GM21825 (cell line): ENCODE measurements around the gene PTPRH.
"Not testable (repeated sequence)": the region's sequence is repeated elsewhere in the genome, so short reads cannot be mapped to it uniquely, and the experiment has no call there.

Experiments
- ATAC-seq: cut with Tn5 transposase; IDR thresholded peaks from one replicate; pipeline ENCODE4 v1.9.1; 2021; ENCODE audit warnings: mild to moderate bottlenecking, moderate library complexity; ENCODE audit not compliant: unreplicated experiment

PTPRH gene

GRCh38 chr19:55226273-55226672 is 17.0 kb upstream of the PTPRH start:
- no peak for ATAC-seq

- ATAC-seq, result no peak
Observed at GRCh38 chr19:55225415-55225958, 16.2 kb upstream of the PTPRH start.

GRCh38 chr19:55224679-55225414 is 15.5 kb upstream of the PTPRH start:
- ATAC-seq, result not testable (repeated sequence)

GRCh38 chr19:55224038-55224665 is 14.9 kb upstream of the PTPRH start:
- ATAC-seq, result no peak

- no peak for ATAC-seq
Observed at GRCh38 chr19:55223291-55224037, 14.2 kb upstream of the PTPRH start.

- ATAC-seq, result no peak
Observed at GRCh38 chr19:55220525-55220924, 11.2 kb upstream of the PTPRH start.

- ATAC-seq, result no peak
Observed at GRCh38 chr19:55216461-55217198, 7.3 kb upstream of the PTPRH start.

GRCh38 chr19:55213547-55213946 is 4.2 kb upstream of the PTPRH start:
- no peak for ATAC-seq

GRCh38 chr19:55212447-55212846 is 3.1 kb upstream of the PTPRH start:
- ATAC-seq, result no peak

- no peak for ATAC-seq
Observed at GRCh38 chr19:55209693-55210472, 582 bp upstream of the PTPRH start.

GRCh38 chr19:55206664-55207500 is 2.4 kb downstream of the PTPRH start:
- no peak for ATAC-seq

GRCh38 chr19:55202199-55202598 is 7.1 kb downstream of the PTPRH start:
- ATAC-seq, result not testable (repeated sequence)

- no peak for ATAC-seq
Observed at GRCh38 chr19:55199620-55200204, 9.6 kb downstream of the PTPRH start.

- ATAC-seq, result no peak
Observed at GRCh38 chr19:55198651-55199050, 10.7 kb downstream of the PTPRH start.

- no peak for ATAC-seq
Observed at GRCh38 chr19:55197528-55197927, 11.8 kb downstream of the PTPRH start.

- no peak for ATAC-seq
Observed at GRCh38 chr19:55196803-55197202, 12.5 kb downstream of the PTPRH start.

- ATAC-seq, result no peak
Observed at GRCh38 chr19:55193481-55193880, 15.8 kb downstream of the PTPRH start.

- ATAC-seq, result no peak
Observed at GRCh38 chr19:55189403-55189835, 19.9 kb downstream of the PTPRH start.

- ATAC-seq, result no peak
Observed at GRCh38 chr19:55188625-55189024, 20.7 kb downstream of the PTPRH start.
